Fibroblast of skin of left quadriceps (primary cell): ENCODE data around the gene ADCY2.

Experiments used
- DNase-seq, 2 experiments: peaks; one replicate each; pipeline ENCODE4 v3.0.0-alpha.2; 2013; ENCODE audit warnings: low read depth in 2 of 2

ADCY2 gene

DNA sequence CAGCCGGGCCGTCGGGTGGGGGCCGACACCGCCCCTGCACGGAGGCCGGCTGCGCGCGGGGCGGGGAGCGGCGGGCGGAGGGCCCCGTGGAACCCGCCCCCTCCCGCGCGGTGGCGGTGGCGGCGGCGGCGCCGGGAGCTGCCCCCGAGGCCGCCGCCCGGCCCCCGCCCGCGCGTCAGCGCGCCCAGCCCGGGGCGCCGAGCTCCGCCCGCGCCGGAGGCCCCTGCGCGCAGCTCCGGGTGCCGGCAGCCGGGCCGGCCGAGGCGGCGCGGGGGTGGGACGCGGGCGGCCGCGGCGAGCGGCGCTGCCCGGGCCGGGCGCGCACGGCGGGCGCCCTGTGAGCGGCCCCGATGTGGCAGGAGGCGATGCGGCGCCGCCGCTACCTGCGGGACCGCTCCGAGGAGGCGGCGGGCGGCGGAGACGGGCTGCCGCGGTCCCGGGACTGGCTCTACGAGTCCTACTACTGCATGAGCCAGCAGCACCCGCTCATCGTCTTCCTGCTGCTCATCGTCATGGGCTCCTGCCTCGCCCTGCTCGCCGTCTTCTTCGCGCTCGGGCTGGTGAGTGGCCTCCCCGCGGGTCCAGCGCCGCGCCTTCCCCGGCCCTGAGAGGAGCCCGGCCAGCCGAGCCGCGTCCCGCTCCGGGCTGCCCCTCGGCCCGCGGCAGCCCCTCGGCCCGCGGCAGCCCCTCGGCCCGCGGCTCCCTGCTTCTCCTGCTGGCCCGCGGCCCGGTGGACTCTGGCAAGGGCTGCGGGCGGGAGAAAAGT, at the start of gene ADCY2:
TSS of gene ADCY2 (plus strand) at position 192 of the 766 bp plus-strand sequence. CDS start at position 351, 159 bp downstream.
- DNase-seq, result no peak

- DNase-seq, result no peak
These were observed 48.6 kb upstream of the ADCY2 start for GRCh38 chr5:7347377-7347776.

GRCh38 chr5:7348168-7348854, 47.6 kb upstream of the ADCY2 start:
- DNase-seq, result no peak

GRCh38 chr5:7361593-7361992, 34.3 kb upstream of the ADCY2 start:
- DNase-seq, result no peak

- no peak for DNase-seq
These were observed 32.8 kb upstream of the ADCY2 start for GRCh38 chr5:7363067-7363677.

DNA sequence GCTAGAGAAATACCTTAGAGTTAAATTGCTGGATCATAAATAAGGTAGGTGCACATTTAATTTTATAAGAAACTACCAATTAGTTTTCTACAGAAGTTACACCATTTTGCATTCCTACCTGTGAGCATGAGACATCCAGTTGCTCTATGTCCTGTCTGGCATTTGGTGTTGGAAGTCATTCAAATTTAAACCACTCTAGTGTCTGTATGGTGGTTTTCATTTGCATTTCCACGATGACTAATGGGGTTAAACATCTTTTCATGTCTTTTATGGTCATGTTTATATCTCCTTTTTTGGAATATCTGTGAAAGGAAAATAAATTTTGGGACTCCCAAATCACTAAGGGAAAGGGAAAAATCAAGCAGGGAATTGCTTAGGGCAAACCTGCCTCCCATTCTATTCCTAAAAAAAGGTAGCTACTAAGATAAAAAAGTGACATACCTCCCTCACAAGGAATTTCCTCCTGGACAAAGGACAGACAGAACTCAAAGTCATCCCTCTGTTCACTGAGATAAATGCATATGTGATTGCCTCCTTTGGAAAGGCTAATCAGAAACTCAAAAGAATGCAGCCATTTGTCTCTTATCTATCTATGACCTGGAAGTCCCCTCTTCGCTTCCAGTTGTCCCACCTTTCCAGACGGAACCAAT, 31.6 kb upstream of the ADCY2 start:
- DNase-seq, result peak; percentile 2 to 13

GRCh38 chr5:7367780-7368179, 28.2 kb upstream of the ADCY2 start:
- DNase-seq, result no peak

- DNase-seq, result no peak
These were observed 23.5 kb upstream of the ADCY2 start for GRCh38 chr5:7372399-7372798.

GRCh38 chr5:7374186-7374585, 21.8 kb upstream of the ADCY2 start:
- no peak for DNase-seq

- no peak for DNase-seq
These were observed 20.5 kb upstream of the ADCY2 start for GRCh38 chr5:7375457-7375856.

- DNase-seq, result no peak
These were observed 19.1 kb upstream of the ADCY2 start for GRCh38 chr5:7376871-7377270.

DNA sequence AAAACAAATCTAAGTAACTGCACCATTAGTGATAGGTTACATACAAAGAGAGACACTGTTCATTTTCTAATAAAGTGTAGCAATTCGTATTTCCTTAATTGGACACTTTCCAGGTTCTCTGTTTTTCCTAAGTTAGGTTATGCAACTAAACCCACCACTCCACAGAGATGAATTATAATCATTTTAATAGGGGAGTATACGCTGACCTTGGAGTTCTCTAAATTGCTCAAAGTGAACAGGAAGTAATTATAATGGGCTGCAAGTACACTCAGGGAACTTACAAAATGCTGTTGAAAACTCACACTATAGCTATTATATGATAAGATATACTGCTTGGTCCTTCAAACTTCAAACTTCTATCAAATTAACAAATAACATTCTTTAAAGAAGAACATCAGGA, 18.2 kb upstream of the ADCY2 start:
- DNase-seq, result no peak

- DNase-seq, result no peak
These were observed 13.3 kb upstream of the ADCY2 start for GRCh38 chr5:7382588-7382987.

GRCh38 chr5:7385681-7386080, 10.3 kb upstream of the ADCY2 start:
- DNase-seq, result no peak

DNA sequence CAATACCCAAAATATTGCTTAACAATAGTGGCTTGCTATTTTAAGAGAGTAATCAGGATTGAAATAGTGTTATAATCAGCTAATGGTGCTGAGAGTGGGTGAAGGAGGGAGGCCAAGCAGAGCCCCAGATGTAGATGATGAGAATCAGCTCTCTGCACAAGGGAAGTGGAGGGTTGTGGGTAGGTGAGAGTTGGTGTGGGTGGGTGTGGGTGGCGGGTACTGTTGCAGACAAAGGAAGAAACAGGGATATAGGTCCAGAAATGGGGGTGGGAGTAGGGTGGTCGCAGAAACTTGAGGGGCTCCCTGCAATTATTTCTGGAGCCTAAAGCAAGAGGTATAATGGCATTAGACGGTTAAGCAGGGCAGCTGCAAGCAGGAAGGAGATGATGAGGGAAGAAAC, 7.4 kb upstream of the ADCY2 start:
- DNase-seq, result no peak

- DNase-seq, result no peak
These were observed 4.7 kb upstream of the ADCY2 start for GRCh38 chr5:7391215-7391614.

DNA sequence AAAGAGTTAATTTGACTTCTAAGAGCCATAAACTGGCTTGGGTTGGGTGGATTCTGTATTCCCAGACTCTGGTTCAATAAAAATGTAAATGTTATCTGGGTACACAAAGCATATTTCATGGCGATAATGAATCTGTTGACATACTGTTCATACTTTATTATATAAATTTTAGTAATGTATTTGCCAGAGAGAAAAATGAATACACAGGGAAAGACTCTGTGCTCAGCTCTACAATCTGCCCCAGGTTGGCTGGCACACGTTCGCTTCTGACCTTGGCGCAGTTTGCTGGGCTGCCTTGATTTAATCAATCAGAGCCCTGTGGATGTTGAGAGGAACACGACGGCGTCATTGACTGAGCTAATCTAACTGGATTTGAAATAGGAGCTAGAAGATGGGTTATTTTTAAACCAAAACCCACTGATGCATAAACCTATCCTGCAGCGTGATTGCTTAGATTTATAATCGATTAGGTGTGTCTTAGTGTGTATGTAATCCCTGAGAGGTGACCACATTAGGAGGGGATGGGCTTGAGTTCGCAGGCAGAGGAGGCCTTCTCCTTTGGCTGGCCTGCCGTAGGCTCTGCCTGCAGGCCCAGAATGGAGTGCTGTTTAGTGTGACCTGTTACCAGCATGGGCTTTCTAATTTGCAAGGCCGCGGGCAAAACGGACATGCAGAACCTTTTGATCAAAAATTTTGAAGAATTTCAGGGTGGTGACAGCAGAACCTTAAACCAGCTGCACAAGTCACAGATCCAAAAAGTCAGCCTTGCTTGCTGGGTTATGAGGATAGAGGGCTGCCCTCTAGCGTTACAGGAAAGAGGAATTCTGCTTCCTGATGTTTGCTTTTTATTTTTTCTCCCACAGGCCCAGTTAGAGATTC, 3.9 kb upstream of the ADCY2 start:
- peak; percentile 13 to 20 for DNase-seq

DNA sequence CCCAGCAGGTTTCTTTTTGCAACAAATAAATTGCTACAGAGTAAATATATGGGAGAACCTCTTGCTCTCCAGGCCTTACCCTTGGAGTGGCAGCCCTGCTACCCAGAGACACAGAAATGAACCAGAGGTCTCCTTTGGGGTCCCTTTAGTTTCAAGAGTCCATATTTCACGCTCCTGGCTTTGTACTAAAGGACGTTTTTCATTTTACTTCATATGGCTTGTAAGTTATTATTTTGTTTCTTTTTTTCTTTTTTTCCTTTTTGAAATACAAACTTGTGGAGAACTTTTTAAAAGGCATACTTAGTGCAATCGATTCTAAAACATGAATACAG, 3.3 kb upstream of the ADCY2 start:
- no peak for DNase-seq

- DNase-seq, result no peak
These were observed 1.8 kb upstream of the ADCY2 start for GRCh38 chr5:7393921-7394799.

DNA sequence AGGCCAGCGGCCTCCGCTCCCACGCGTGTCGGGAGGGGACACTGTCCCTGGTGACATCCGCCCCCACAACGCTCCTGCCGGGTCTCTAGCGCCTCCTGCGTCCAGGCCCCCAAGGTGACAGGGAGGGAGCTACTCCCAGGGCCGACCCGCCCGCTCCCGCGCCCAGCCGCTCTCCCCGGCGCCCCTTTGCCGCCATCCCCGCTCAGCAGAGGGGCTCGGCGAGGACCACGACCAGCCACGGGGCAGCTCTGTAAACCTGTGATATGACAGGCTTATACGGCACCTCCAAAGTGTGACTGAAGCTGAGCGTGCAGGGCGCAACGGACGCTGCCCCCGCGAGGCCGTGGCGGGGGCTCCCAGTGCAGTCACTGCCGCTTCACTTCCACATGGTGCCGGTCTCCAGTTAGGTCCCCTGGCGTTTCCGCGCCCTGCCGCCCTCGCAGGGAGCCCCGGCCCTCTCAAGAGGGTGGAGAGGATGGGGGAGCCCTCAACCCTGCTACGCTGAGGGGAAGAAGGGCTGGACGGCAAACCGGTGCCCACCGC, 978 bp upstream of the ADCY2 start:
- no peak for DNase-seq
